Measurements from ENCODE around the gene HMGXB4.

The HMGXB4 gene

DNA sequence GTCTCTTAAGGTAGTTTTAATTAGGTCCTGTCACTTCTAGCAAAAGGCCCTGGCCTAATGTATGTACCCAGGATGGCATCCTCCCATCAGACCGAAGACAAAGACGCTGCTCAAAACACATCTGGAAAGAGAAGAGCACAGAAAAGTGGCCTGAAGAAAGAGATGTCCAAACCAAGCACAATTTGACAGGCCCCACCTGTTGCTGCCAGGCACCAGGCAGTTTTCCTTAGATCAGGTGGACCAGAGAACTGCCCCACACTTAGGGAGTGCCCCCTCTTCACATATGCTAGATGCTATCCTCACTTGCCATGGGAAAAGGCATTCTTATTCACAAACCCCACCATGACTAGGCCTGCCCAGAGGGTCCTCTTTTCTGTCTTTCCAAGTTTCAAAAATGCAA lies 3.3 kb upstream of the HMGXB4 start:
- DNase-seq (ENCODE audit: extremely low spot score, insufficient read length, low read depth) (no peak), FAIRE-seq (no peak)

DNA sequence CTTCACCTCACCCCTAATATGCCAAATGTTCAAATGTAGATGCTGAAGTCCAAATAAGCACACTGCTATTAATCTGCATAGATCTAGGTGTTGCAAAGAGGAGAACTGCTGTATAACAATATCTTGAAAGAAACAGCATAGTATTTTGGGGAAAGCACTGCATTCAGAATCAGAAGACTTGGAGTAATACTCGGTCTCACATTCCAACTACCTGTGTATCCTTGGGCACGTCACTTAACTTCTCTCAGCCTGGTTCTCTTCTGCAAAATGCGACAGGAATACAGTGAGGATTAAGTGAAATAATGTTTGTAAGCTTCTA lies 332 bp upstream of the HMGXB4 start:
- FAIRE-seq (no peak), DNase-seq (ENCODE audit: extremely low spot score, insufficient read length, low read depth) (no peak)

DNA sequence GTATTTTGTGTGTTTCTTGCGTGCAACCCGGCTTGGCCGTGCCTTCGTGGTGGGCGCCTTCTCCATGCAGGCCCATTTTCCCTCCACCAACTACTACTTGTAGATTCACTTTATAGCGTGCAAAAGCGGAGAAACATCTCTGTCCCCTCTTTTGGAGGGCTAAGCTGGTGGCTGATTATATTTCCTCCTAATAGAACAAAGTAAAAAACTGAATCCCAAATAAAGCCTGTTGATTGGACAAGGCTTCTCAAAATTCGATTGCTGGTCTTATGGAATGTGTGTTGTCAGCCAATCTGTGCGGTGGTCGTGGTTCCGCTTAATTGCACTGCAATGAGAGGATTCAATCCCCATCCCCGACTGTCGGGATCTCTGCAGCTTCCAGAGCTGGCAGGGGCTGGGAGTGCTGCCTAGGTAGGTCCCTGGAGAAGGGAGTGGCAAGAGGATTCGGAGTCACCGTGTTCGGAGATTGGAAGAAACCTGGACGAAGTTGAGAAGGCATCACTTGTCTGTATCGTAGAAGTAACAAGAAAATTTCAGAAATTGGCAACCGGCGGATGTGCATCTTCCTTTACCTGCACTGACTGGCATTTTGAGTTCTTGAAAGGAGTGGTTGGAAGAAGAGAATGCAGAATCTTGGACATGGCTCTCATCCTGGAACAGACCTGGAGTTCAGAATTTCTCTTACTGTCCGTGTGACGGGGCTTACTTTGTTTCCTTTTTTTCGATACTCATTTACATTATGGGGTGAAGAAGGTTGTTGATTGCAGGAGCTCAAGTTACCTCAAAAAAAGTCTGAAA lies 1.1 kb downstream of the HMGXB4 start:
- FAIRE-seq (no peak), DNase-seq (ENCODE audit: extremely low spot score, insufficient read length, low read depth) (no peak)

- DNase-seq (ENCODE audit: extremely low spot score, insufficient read length, low read depth) (no peak), FAIRE-seq (no peak)
Measured at GRCh38 chr22:35264986-35265385, 7.7 kb downstream of the HMGXB4 start.

GRCh38 chr22:35266277-35266676 lies 9.0 kb downstream of the HMGXB4 start:
- DNase-seq (ENCODE audit: extremely low spot score, insufficient read length, low read depth) (no peak), FAIRE-seq (peak; percentile 18)

- no peak for DNase-seq (ENCODE audit: extremely low spot score, insufficient read length, low read depth)
- no peak for FAIRE-seq
Measured at GRCh38 chr22:35269630-35270029, 12.3 kb downstream of the HMGXB4 start.

DNA sequence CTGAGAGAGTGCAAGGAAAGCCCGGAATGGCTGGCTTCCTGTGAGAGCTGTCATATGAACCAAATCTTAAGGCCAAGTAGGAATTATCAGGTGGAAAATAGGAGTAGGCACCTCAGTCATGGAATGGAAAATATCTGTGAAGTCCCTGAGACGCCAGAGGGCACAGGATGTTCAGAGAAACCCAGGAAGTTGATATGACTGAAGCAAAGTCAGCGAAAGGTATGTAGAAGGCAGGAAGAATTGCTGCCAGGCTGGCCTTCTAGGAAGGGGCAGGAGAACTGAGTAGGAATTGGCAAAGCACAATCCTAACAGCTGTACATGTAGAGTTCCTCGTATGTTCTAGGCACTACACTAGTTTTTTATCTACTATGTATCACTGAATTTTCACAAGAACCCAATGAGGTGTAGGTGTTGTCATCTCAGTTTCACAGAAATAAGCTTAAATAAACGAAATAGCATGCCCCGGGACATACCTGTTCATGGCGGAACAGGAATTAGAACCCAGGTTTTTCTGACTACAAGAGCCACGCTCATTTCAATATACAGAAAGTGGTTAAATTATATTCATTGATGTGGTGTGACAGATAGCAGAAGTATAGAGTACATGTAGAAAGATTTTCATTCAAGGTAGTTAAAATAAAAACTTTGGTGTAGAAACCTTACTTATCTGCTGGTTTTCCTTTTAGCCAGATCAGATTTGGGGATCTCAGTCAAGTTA lies 17.0 kb downstream of the HMGXB4 start:
- FAIRE-seq, result no peak
- no peak for DNase-seq (ENCODE audit: extremely low spot score, insufficient read length, low read depth)

- FAIRE-seq (no peak), DNase-seq (ENCODE audit: extremely low spot score, insufficient read length, low read depth) (no peak)
Measured at GRCh38 chr22:35275580-35275979, 18.3 kb downstream of the HMGXB4 start.

DNA sequence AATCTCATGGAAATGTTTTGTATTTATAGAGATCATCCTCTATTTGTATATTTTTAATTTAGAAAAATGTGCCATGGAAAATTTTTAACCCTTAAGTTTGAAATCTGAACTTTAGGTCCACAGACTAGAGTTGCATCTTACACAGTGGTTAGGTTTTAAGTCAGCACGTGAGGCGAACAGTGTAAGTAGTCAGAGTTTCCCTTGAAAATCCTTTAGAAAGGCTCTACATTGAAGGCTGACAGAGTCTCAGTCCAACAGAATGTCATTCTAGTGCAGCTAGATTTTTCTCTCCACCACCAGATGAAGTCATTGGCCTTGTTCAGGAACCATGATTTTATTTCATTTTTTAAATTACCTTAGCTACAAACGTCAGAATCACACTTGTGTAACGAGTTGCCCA lies 18.7 kb downstream of the HMGXB4 start:
- no peak for FAIRE-seq
- DNase-seq (ENCODE audit: extremely low spot score, insufficient read length, low read depth), result no peak

DNA sequence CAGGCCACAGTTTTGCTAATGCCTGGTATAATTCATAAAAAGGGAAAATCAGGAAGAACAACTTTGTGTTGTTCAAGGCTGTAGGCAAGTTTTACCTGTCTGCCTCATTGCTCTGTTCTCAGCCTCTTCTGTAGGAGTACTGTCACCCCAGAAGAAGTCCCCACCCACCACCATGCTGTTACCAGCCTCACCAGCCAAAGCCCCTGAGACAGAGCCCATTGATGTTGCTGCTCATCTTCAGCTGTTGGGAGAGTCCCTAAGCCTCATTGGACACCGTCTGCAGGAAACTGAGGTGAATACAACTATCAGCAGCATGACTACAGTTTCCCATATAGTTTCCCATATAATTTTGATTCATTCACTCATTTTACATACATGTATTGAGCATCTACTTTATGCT lies 30.8 kb downstream of the HMGXB4 start:
- FAIRE-seq (no peak), DNase-seq (ENCODE audit: extremely low spot score, insufficient read length, low read depth) (no peak)

GRCh38 chr22:35292786-35293185 lies 35.5 kb downstream of the HMGXB4 start:
- peak; percentile 21 for FAIRE-seq

DNA sequence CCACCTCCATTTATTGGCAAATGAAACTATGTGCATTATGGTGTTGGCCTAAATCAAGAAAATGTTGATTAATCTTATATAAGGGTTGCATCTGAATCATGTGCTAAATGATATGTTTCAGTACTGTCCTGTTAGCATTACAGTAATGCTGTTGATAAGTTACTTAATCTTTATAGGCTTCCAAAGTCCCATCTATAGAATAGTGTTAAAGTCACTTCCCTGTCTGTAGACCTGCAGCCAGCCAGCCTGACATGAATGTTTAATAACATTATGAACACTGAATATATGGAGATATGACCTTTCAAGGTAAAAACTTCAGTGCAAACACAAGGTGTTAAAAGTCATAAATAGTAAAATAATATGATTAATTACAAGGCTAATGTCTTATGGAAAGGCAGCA lies 38.8 kb downstream of the HMGXB4 start:
- DNase-seq (ENCODE audit: extremely low spot score, insufficient read length, low read depth), result no peak
- no peak for FAIRE-seq

More at GRCh38 chr22:35292786-35293185, 35.5 kb downstream of the HMGXB4 start:
- DNase-seq (ENCODE audit: extremely low spot score, insufficient read length, low read depth), result no peak

DNA sequence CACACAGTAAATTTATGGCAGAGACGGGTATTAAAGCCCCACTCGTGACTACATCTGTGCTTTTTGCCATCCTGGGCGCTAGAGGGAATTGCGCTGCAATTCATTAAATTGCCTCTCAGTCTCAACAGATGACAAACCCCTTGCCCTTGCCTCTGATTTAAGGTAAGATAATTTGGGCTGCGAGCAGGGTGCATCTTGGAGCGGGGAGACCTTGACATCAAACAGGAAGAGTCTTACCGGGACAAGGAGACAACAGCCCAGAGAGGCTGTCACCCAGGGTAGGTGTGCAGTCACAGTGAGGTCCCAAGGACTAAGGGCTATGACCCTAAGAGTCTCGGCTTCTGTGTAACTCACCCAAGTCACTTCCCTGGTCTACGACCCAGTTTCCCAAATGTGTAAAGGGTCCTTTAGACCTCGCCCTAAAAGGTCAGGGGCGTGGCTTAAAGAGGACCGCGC lies 42.0 kb downstream of the HMGXB4 start:
- DNase-seq (ENCODE audit: extremely low spot score, insufficient read length, low read depth), result no peak
- FAIRE-seq, result peak; percentile 24

DNA sequence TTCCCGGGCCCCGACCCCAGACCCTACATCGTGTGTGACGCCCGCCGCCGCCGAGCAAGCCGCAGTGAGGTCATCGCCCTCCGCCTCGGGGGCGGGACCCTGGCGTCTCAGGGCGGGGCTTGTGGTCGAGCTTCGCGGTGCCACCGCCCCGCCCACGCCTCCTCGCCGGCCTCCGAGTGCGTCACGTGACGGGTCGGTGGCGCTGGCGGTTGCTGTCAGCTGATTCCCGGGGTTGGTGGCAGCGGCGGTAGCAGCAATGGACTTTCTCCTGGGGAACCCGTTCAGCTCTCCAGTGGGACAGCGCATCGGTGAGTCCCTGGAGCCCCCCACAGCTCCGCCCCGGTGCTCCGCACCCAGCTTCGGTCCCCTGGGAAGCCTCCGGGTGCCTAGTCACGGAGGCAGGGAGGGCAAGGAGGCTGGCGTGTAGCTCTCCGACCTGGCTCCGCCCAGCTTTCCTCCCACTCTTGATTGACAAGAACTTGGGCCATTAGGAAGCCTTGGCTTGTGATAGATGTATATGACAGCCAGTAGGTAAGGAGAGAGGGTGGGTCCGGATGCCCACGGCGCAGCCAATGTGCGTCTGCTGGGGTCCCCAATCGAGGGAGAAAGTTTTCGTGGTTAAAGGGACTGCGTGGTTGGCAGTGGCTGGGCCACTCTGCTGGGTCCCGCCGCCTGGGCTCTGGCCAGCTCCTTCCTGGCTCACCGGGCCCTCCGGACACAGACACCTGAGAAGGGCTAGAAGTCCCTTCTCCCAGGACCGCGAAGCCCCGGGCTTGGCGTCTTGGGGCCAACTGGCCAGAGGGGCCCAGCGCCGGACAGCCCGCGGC lies 42.6 kb downstream of the HMGXB4 start, which contains the start of gene TOM1:
Gene TOM1 (plus strand): TSS at position 222 of the 827 bp plus-strand sequence. CDS start 35 bp downstream, at position 257.
- FAIRE-seq, result peak; percentile 96

DNA sequence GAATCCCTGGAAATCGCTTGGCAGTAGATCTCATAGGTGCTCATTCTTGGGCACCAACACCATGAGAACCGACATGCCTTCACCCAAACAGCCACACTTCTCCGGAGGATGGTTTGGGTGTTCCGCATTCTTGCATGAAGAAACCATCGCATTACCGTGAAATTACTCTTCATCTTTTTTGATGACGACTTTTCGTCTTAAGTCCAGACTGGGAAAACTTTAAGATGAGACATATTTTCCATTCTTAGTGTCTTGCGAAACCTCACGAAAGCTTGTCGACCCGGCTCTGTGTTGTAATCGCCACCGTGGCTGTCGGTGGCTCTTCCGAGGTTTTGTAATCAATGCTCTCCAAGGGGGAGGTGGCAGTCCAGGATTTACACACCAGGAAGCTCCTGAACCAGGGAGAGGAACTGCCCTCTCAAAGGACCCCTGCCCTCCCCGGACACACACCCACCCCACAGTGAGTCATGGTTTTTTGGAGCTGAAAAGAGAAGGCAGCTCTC lies 44.1 kb downstream of the HMGXB4 start:
- FAIRE-seq (no peak), DNase-seq (ENCODE audit: extremely low spot score, insufficient read length, low read depth) (no peak)

More for the DNA sequence above, 42.6 kb downstream of the HMGXB4 start, which contains the start of gene TOM1:
- DNase-seq (ENCODE audit: extremely low spot score, insufficient read length, low read depth), result peak; percentile 91

DNA sequence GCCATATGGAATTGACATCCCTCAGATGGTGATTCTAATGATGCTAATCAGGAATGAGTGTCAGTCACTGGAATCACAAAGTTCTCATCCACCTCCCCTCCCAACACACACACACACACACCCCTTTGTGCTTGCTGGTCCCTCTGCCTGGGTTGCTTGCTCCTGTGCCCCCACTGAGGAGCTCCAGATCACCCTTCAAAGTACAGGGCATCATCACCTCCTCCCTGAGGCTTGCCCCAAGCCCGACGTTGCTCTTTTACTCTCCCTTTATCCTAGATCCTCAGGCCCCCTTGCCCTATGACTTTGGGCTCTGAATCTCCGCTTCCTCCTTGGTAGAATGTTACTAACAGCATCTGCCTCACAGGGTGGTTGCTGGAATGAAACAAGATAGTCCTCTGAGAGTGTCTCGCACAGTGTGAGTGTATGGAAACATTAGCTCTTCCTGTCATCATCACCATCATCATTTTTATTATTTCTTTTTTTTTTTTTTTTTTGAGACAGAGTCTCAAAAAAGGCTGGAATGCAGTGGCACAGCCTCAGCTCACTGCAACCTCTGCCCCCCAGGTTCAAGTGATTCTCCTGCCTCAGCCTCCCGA lies 45.8 kb downstream of the HMGXB4 start:
- FAIRE-seq (no peak), DNase-seq (ENCODE audit: extremely low spot score, insufficient read length, low read depth) (no peak)

DNA sequence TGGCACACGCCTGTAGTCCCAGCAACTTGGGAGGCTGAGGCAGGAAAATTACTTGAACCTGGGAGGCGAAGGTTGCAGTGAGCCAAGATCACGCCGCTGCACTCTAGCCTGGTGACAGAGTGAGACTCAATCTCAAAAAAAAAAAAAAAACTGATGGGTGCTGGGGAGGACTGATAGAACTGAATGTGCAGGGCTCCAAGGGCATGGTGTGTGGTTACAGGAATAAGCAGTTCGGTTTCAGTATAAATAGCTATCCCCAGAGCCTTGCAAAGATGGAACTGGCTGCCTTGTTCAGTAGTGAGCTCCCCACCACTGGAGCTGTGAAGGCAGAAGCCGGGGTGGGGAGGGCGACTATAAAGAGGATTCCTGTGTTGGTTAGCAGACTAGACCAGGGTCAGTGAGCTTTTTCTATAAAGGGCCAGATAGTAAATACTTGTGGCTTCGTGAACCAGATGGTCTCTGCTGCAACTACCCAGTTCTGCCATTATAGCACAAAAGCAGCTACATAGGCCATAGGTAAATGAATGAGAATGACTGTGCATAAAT lies 48.3 kb downstream of the HMGXB4 start:
- DNase-seq (ENCODE audit: extremely low spot score, insufficient read length, low read depth) (no peak), FAIRE-seq (no peak)

- peak; percentile 82 for FAIRE-seq
- DNase-seq (ENCODE audit: extremely low spot score, insufficient read length, low read depth), result no peak
Measured at GRCh38 chr22:35306350-35306967, 49.2 kb downstream of the HMGXB4 start.

GRCh38 chr22:35307372-35307771 lies 50.1 kb downstream of the HMGXB4 start:
- no peak for DNase-seq (ENCODE audit: extremely low spot score, insufficient read length, low read depth)
- FAIRE-seq, result no peak

Data from GM18507 (cell line).